ENCODE results near the gene ABI3BP.

Gene ABI3BP

GRCh38 chr3:100769693-100770092 lies 223.5 kb downstream of the ABI3BP start:
- no peak for DNase-seq (ENCODE audit: low read depth)

- no peak for DNase-seq (ENCODE audit: low read depth)
Observed at GRCh38 chr3:100766069-100766468, 227.2 kb downstream of the ABI3BP start.

GRCh38 chr3:100765437-100765975 lies 227.7 kb downstream of the ABI3BP start:
- no peak for DNase-seq (ENCODE audit: low read depth)

- no peak for DNase-seq (ENCODE audit: low read depth)
Observed at GRCh38 chr3:100761951-100762350, 231.3 kb downstream of the ABI3BP start.

GRCh38 chr3:100761211-100761942 lies 231.8 kb downstream of the ABI3BP start:
- DNase-seq (ENCODE audit: low read depth): no peak

- DNase-seq (ENCODE audit: low read depth): no peak
Observed at GRCh38 chr3:100760377-100760776, 232.8 kb downstream of the ABI3BP start.

- DNase-seq (ENCODE audit: low read depth): no peak
Observed at GRCh38 chr3:100759950-100760349, 233.3 kb downstream of the ABI3BP start.

- no peak for DNase-seq (ENCODE audit: low read depth)
Observed at GRCh38 chr3:100759159-100759558, 234.1 kb downstream of the ABI3BP start.

- no peak for DNase-seq (ENCODE audit: low read depth)
Observed at GRCh38 chr3:100756441-100756840, 236.8 kb downstream of the ABI3BP start.

- no peak for DNase-seq (ENCODE audit: low read depth)
Observed at GRCh38 chr3:100754563-100755334, 238.5 kb downstream of the ABI3BP start.

GRCh38 chr3:100753846-100754245 lies 239.4 kb downstream of the ABI3BP start:
- no peak for DNase-seq (ENCODE audit: low read depth)

- DNase-seq (ENCODE audit: low read depth): no peak
Observed at GRCh38 chr3:100748967-100749366, 244.3 kb downstream of the ABI3BP start.

GRCh38 chr3:100748220-100748619 lies 245.0 kb downstream of the ABI3BP start:
- no peak for DNase-seq (ENCODE audit: low read depth)

GRCh38 chr3:100746092-100746491 lies 247.1 kb downstream of the ABI3BP start:
- DNase-seq (ENCODE audit: low read depth): no peak

- DNase-seq (ENCODE audit: low read depth): no peak
Observed at GRCh38 chr3:100745617-100746016, 247.6 kb downstream of the ABI3BP start.

- no peak for DNase-seq (ENCODE audit: low read depth)
Observed at GRCh38 chr3:100744671-100745070, 248.6 kb downstream of the ABI3BP start.

- no peak for DNase-seq (ENCODE audit: low read depth)
Observed at GRCh38 chr3:100743535-100743934, 249.7 kb downstream of the ABI3BP start.

GRCh38 chr3:100740207-100740606 lies 253.0 kb downstream of the ABI3BP start:
- no peak for DNase-seq (ENCODE audit: low read depth)

GRCh38 chr3:100737334-100737733 lies 255.9 kb downstream of the ABI3BP start:
- no peak for DNase-seq (ENCODE audit: low read depth)

GRCh38 chr3:100732435-100732834 lies 260.8 kb downstream of the ABI3BP start:
- DNase-seq (ENCODE audit: low read depth): no peak

GRCh38 chr3:100730524-100730923 lies 262.7 kb downstream of the ABI3BP start:
- no peak for DNase-seq (ENCODE audit: low read depth)

- no peak for DNase-seq (ENCODE audit: low read depth)
Observed at GRCh38 chr3:100726706-100727105, 266.5 kb downstream of the ABI3BP start.

- no peak for DNase-seq (ENCODE audit: low read depth)
Observed at GRCh38 chr3:100725935-100726513, 267.2 kb downstream of the ABI3BP start.
